Kidney capillary endothelial cell (primary cell): ENCODE results near the gene DCC.

Experiments
- DNase-seq: peaks from one replicate; pipeline ENCODE4 v3.0.0-alpha.2; 2018; ENCODE audit warnings: low spot score

Gene DCC

DNA sequence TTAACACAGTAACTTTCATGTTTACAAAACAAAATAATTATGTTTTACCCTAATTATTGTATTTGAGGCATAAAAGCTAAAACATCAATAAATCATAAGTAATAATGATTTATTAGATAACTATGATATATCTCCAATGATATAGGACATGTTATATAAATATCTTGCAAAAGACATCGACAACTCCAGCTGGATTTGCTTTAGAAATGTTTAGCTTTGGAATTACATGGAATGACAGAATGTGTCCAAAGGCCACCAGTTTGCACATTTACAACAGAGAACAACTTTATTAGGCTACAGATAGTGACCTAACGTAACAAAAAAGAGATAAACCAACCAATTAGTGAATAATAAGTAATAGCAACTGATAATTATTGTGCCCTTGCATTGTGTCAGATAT is 475.7 kb downstream of the DCC start:
- DNase-seq, result no peak

DNA sequence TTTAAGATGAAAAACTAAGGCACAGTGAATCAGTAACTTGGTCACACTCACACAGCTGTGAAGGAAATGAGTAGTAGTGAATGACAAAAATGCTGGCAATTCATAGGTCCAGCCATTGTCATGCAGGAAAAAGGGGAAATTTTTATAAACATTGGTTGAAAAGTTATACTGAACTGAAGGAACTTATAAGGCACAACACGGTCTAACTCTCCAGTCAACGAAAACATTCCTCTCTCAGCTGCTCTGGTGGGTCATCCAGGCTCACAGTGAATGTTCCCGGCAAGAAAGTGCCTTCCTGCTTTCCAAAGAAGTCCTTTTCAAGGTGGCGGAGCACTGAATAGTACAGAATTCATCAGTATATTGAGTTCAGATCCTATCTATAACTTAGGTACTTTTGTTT is 476.1 kb downstream of the DCC start:
- no peak for DNase-seq

DNA sequence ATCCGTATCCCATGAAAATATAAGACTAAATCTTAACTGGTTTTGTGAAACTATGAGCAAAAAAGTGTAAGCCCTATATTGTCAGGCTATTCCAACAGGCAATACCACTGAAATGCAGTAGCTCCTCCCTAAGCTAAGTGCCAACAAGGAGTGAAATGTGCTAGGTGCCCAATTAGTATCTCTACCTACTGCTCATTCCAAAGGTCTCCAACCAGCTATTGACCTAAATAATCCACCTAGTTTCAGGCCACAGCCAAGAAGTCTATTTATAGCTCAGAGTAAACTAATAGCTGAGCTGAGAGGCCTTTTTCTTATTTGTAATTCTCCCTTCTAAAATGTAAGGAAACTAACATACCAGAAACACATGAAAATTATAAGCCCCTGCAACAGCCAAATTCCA is 482.2 kb downstream of the DCC start:
- DNase-seq, result no peak

DNA sequence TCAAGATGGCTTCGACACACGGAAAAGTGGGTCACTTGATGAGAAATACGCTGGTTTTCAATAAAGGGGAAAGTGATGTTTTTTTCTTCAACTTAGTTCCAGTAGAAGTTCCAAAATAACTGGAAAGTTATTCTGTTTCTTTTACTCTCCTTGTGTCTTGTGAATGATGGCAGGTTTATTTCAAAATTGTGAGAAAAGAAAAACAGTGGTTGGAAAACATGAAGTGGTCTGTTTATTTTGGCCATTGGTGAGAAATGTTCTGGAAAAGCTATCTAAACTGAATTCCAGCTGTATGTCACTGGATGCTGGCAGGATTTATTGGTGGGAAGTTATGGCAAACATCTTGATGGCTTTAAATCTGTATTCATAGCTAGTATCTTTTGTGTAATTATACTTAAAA is 484.1 kb downstream of the DCC start:
- no peak for DNase-seq

DNA sequence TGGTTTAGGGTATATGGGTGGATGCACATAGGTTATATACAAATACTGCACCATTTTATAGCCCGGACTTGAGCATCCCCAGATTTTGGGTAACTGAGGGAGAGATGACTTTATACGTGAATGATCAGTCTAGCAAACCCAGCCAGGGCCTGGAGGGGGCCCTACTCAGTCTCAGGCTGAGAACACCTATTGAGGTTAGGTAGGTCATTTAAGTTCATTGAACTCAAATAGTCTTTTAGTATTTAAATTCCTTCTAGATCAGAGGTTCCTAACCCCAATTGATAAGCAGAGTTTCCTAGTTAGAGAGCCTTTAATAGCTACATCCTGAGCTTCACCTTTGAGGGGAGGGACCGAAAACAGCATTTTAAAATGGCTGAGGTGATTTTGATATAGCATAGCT is 487.0 kb downstream of the DCC start:
- no peak for DNase-seq

DNA sequence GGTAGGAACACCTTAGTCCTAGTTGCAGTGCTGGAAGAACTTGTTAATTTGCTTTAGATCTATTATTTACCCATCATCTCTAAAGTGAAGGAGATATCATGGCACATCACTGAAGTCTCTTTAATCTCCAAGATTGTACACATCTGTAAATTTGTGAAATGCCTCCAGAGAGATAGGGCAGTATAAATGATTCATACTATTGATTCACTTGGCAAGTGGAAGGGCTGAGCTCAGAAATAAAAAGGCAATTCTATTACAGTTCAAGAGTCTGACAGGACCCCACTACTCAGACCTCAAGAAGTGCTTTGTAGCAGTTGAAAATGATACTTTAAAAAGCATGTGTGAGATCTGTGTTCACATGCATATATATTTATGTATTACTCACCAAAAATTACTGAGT is 489.3 kb downstream of the DCC start:
- DNase-seq, result no peak

DNA sequence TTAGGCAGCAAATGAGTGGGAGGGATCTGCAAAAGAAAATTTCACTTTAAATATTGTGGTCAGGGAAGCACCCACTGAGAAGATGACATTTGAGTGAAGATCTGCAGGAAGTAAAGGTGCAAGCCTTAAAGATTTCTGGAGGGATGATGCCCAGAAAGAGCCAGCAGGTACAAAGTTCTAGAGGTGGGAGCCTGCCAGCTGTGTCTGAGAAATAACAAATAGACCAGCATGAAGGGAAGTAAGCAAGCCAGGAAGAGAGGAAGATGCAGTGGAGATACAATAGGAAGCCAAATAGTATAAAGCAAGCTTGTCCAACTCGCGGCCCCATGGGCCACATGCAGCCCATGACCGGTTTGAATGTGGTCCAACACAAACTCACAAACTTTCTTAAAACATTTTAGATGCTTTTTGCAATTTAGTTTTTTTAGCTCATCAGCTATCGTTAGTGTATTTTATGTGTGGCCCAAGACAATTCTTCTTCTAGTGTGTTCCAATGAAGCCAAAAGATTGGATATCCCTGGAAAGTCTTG is 489.9 kb downstream of the DCC start:
- DNase-seq, result no peak

DNA sequence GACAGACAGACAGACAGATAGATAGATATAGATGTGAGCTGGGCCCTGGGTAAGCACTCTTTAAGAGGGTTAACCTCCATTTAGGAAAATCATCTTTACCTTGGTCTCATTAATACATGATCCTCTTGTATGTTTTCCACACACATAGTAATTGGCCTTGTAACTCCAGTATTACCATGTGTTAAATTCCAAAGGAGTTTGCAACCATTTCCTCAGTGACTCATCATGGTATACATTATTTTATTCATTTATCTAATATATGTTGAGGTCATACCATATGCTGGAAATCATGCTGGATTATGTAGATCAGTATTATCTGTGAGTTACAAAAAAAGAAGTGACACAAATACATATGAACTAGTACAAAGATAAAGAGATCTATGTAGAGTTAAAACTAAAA is 504.3 kb downstream of the DCC start:
- DNase-seq, result no peak

DNA sequence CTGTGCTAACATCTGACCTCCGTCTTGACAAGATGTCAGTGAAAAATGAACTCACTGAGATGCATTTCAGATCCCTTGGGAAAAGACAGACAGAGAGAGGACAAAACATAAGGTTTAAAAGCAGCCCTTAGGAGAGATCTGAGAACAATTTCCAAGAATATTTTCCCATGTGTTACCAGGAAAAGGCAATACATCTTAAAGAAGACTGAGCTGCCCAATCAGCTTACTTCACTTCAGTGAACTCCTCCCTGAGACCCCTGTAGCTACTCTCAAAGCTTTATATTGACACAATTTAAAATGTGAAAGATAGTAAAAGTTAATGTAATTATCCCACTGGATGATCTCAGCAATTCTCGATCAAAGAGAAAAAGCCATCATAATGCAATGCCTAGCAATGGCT is 505.0 kb downstream of the DCC start:
- no peak for DNase-seq

DNA sequence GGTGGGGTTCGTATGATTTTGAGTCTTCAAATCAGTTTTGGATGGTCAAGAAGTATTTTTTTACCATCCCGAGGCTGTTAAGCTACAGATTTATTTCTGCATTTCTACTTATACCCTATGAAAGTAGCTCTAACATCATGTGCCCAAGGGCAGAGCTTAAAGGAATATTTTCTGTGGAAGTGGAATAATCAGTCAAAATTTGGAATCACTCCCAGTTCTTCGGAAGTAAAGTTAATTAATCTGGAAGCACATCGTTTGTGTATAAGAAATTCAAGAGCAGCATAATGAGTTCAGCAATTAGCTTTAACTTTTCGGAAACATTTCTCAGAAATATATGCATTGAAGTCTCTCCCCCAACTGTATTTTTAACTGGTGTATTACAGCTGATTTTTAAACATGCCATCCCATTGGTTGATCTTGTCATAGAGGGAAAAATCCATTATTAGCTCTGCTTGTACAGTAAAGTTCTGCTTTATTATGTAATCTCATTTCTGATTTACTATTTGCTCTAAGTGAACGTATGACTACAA is 510.1 kb downstream of the DCC start:
- no peak for DNase-seq

DNA sequence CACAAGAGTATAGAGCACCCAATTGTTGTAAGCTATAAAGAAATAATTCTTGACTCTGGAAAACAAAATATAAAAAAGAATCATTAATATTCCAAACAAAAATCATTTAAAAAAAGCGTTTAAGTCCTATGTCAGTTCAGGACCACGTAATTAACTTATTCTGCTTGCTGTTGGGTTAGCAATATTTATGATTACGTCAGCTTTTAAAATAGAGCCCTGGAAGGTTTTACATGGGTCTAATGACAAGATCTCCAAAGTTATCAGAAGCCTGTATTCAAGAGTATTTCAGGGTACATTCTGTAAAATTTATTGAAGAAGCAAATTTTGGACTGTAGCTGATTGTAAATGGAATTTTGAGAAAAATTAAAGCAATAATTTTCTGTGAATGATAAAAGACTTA is 521.6 kb downstream of the DCC start:
- DNase-seq, result no peak

DNA sequence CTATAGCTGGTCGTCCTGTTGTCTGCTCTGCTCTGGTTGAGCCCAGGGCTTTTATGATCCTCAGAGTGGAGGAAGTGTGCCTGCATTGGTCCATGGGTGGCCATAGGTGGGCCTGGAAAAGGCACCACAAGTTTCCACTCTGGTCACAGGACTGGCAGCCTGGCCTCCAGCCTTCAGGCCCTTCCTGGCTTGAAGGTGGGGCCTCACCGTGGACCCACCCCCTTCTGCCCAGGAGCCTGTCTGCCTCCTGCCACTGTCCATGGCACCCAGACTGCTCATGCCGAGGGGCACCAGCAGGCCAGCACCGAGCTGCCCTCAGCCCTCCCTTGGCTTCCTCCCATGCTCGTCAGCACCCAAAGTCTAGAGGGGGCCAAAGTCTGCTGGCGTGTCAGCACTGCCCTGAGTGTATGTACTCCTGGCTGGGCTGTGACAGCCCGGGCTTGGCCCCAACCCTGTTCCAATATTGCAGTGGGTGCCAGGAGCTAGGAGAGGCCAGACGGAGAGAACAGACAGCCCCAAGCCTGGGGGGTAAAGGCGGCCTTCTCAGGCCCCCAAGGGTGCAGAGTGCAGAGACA is 529.4 kb downstream of the DCC start:
- DNase-seq, result no peak

DNA sequence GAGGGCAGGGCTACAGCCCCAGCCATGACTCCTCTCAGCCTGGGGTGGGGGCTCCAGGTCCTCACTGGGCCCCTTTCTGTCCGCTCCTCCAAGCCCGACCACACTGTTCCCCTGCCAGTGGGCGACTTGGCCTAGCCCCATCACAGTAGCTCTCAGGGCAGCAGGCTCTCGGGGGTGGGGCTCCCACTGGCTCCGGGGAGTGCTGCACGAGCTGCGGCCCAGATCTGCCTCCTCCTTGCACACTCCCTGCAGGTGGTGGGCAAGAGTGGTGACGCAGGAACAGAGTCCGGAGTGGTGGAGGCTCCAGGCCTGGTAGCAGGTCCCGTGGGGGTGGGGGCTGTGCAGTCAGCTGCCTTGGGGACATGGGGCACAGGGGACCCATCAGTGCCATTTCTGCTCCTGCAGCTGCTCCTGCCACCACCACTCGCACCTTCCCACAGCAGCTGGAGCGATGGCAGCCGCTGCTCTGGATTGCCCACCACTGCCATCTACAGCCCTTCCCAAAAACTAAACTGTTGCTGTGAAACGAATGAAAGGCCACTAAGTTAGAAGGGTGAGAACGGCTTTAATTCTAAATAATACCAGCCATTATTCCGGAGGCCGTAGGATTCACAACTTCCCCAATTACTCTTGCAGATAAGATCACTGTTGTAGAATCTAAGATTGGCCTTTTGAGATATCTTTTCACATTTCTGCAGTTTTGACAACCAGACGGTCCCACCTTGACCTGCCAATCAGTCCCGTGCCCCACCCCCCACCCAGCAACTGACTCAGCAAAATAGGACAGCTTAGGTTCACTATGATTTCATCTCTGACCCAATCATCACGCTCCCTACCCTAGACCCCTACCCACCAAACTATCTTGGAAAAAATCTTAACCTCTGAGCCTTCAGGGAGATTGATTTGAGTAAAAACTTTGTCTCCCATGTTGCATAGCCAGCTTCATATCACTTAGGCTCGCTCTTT is 530.2 kb downstream of the DCC start:
- no peak for DNase-seq

DNA sequence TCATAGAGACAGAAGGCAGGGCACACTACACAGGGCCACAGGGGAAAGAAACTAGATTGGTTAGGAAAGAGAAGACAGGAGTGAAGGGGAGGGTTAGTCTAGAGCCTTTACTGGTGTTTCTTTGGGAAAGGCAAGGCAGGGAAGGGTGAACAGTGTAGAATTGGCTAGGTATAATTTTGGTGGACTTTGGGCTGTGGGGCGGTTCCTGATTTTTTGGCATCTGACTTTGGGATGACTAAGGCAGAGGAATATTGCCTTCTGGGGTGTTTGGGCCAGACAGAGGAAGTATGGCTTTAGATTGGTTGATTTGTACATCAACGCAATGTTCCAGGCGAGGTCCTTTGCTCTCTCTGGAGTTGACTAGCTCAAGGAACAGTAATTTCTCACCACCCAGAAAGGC is 534.8 kb downstream of the DCC start:
- no peak for DNase-seq

DNA sequence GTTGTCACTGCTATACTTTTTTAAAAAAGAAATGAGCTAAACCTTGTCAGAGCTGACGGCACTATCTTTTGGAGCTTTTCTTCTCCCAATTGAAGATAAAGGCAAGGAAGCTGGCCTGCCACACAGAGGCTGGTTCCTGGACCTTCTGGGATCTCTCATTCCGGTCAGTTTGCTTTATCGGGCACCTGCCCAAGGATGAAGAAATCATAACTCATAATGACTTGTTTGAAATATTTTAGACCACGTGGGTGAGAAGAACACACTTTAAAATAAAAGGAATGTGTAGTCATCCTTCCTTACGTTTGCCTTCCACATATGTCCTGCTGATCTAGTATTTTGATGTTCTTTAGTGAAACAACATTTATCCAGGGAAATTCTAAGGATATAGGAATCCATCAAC is 535.7 kb downstream of the DCC start:
- DNase-seq, result no peak

DNA sequence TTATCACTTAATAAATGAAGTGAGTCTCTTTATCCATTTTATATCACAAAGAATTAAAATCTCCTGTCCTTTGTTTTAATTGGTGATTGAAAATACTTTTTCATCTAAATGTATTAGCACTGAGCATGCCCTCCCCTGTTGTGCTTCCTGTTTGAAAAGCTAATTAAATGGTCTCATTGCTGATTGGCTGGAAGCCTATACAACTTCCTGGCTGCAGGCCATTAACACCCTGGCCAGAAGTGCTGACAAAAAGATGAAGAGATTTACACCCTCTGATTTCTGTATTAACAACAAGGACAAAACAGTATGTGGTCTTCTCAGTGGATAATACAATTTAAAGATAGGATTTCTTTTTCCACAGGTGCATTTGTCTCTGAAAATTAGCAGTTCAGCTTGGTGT is 548.0 kb downstream of the DCC start:
- no peak for DNase-seq

DNA sequence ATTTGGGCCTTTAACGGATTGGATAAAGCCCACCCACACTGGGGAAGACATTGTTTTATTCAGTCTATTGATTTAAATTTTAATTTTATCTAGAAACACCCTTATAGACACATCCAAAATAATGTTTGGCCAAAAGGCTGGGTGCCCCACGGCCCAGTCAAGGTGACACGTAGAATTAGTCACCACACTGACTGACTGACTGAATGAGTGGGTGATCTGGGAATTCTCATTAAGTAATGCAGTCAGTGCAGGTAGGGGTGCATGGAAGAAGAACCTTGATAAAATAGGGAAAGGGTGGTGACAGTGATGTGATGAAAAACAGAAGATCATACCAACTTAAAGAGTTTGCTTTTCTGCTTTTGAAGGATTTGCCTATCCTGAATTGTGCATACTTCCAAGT is 554.8 kb downstream of the DCC start:
- DNase-seq, result no peak

DNA sequence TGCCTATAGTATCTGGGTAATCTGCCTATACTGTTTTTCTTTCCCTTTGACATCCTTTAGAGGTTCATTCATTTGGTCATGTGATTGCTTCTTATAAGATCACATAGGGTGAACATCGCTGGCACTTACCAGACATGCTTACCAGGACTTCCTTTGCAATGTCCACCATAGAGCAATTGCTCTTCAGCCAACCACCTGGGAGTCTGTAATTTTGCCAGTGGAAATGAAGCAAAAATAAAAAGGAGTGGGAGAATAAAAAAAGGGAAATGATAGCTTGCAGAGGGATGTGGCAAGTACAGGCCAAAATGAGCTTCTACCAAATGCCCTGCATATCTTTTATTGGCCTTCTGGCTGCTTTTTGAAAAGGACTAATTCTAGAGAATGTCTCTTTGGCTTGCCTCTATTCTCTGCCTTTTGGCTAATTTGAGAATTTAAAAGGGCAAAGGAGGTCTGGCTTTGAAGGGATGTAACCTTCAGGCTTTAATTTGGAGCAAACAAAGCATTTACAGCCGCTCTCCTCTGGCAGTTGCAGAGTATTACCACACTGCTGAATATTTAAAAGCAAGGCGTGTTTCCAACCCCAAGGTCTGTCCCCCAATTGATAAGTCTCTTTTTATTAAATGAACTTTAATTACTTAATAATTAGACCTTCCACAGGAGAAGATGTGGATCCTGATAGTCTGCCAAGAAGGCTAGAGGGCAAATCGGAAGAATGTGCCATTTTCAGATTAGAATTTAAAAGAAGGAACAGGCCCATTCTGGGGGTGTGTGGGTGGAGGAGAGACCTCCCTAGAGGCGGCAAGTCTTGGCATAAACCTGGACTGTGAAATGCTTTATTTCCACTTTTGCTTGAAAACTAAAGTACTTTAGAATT is 557.9 kb downstream of the DCC start:
- DNase-seq, result no peak

DNA sequence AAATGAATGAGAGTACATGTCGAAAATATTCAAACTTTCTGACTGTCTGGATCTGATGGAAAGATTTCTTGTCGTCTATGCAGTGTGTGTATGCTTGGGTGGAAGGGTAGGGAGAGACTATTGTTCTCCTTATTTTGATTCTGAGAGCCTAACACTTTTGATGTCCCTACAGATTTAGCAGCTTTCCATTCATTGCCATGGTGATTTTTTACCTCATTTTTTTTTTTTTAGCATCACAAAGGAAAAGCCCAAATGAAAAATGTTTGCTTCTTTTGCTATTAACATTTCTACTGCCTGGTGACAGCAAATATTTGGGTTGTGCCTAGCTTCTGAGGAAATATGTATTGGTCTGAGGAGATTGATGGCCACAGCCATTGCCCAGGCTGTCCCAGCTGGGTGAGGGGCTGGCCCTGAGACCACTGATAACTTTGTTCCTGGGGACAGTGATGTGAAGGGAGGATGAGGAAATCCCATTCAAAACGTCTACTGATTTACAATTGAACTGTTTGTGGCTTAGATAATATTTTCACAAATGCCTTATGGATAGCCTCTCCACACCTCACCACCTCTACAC is 558.6 kb downstream of the DCC start:
- no peak for DNase-seq

DNA sequence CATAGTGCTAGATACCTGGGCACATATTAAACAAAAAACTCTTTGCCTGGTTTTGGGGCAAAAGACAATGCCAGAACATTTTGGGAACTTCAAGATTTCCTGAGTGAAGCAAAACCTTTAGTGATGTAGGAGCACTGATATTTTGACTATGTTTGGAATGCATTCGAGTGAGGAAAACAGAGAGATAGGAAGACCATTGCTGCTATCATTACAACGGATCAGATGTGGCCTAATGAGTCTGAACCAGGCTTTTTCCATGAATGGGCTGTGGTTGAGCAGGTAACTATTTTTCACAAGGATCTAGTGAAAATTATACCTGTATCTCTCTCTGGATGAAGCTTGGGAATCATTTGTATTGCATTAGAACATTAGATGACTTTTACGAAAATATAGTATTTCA is 562.2 kb downstream of the DCC start:
- no peak for DNase-seq

DNA sequence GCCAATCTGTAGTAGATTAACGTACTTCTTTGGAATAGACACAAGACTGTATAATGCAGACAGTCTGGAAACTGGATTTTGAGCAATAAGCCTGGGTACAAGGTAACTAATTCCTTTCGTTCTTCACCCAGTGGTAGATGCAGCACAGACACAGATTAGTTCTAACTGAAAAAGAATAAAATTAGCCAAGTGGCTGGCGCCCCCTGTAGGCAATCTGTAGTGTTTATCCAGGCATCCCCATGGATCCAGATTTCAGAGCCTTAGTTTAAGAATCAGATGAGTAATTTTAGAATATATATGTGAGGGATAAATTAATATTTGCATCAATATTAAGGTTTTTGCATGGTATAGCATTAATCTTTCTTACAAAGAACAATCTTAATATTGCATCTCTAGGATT is 563.9 kb downstream of the DCC start:
- DNase-seq, result peak; percentile 12
